PC-3 (cell line): ENCODE results near the gene TMEM38A. TPM values are rescaled to one million over a fixed set of nuclear protein-coding genes. Genes with fewer than 3 reads are reported as not detected.
A peak's percentile ranks its signal among the peaks of the same experiment; 100 is the strongest.

Experiments
- ATAC-seq: fragments of 200-7000 bp; cut with Tn5 transposase; 2 replicates; pipeline ENCODE4 v1.9.1; 2020; ENCODE audit warnings: mild to moderate bottlenecking, moderate library complexity
- BruUV-seq: library from RNA; stranded (reverse); fragments of 400-500 nt; replicated peaks from 2 replicates; lab custom pipeline; 2021; lab: Mats Ljungman, UMichigan
- CTCF ChIA-PET: fragments of 300-600 bp; sonication (Branson Sonifier 250); formaldehyde crosslinking; loops from one replicate; lab custom pipeline; 2022; ENCODE audit warnings: antibody characterized with exemption; lab: Charles Lee
- POLR2A ChIA-PET: fragments of 300-600 bp; sonication (Branson Sonifier 250); formaldehyde crosslinking; loops from one replicate; lab custom pipeline; 2022; ENCODE audit warnings: antibody characterized with exemption; ENCODE audit not compliant: unreplicated experiment; lab: Charles Lee
- DNase-seq: peaks from one replicate; pipeline ENCODE4 v3.0.0-alpha.2; 2015
- H2AFZ ChIP-seq: fragments of 300-600 bp; sonication (generic); 2 replicates; pipeline ENCODE4 v1.6.0; 2016; ENCODE audit warnings: antibody characterized with exemption, low read length
- H3F3A ChIP-seq: fragments of 300-600 bp; sonication (generic); one replicate; pipeline ENCODE4 v1.6.0; 2017; ENCODE audit warnings: antibody characterized with exemption, low read length, control low read depth, mild to moderate bottlenecking; ENCODE audit not compliant: unreplicated experiment
- H3K27ac ChIP-seq: fragments of 300-600 bp; sonication (generic); 2 replicates; pipeline ENCODE4 v1.5.1; 2016; ENCODE audit warnings: mild to moderate bottlenecking, low read length
- H3K27me3 ChIP-seq: fragments of 300-600 bp; sonication (generic); 2 replicates; pipeline ENCODE4 v1.6.1; 2016; ENCODE audit warnings: low read length, mixed read lengths
- H3K36me3 ChIP-seq: fragments of 300-600 bp; sonication (generic); 2 replicates; pipeline ENCODE4 v1.6.1; 2016; ENCODE audit warnings: low read depth, mixed run types, low read length, mixed read lengths
- H3K4me1 ChIP-seq: fragments of 300-600 bp; sonication (generic); 2 replicates; pipeline ENCODE4 v1.5.1; 2016; ENCODE audit warnings: low read length; ENCODE audit not compliant: insufficient read depth
- H3K4me2 ChIP-seq: fragments of 300-600 bp; sonication (generic); 2 replicates; pipeline ENCODE4 v1.6.0; 2016; ENCODE audit warnings: low read length
- H3K4me3 ChIP-seq: fragments of 300-600 bp; sonication (generic); 2 replicates; pipeline ENCODE4 v1.5.1; 2016; ENCODE audit warnings: mild to moderate bottlenecking, low read length, mixed read lengths
- H3K79me2 ChIP-seq: fragments of 300-600 bp; sonication (generic); 2 replicates; pipeline ENCODE4 v1.6.1; 2017; ENCODE audit warnings: low read length, mixed read lengths
- H3K9ac ChIP-seq: fragments of 300-600 bp; sonication (generic); 2 replicates; pipeline ENCODE4 v1.6.0; 2016; ENCODE audit warnings: mild to moderate bottlenecking, low read length
- H3K9me2 ChIP-seq: fragments of 300-600 bp; sonication (generic); replicated peaks from 2 replicates; pipeline ENCODE4 v1.6.1; 2016; ENCODE audit warnings: mixed run types, low read length, mixed read lengths
- H3K9me3 ChIP-seq: fragments of 300-600 bp; sonication (generic); 2 replicates; pipeline ENCODE4 v1.6.1; 2016; ENCODE audit warnings: low read length, mixed read lengths
- H4K20me1 ChIP-seq: fragments of 300-600 bp; sonication (generic); 2 replicates; pipeline ENCODE4 v1.6.1; 2016; ENCODE audit warnings: low read length, mixed read lengths
- EZH2 ChIP-seq: fragments of 300-600 bp; sonication (generic); IDR thresholded peaks from one replicate; pipeline ENCODE4 v1.6.1; 2017; ENCODE audit warnings: antibody characterized with exemption, mild to moderate bottlenecking, low read length; ENCODE audit not compliant: unreplicated experiment
- EZH2phosphoT487 ChIP-seq: fragments of 300-600 bp; sonication (generic); IDR thresholded peaks from 2 replicates; pipeline ENCODE4 v1.6.1; 2018; ENCODE audit warnings: mild to moderate bottlenecking, antibody characterized with exemption, low read length, borderline replicate concordance
- intact Hi-C: fragments of 100-400 bp; cut with micrococcal nuclease; formaldehyde crosslinking; loops from 2 replicates; pipeline ENCODE4 v1.9.0; 2023
- total RNA-seq: library from RNA; depleted of rRNA; stranded (reverse); fragments of >200 nt; gene quantifications from 2 replicates; pipeline ENCODE4 v1.2.3, GENCODE V29; 2014
- TF ChIP-seq, protein P1 (sequence below): fragments of 300-600 bp; sonication (generic); conservative IDR thresholded peaks from 2 replicates; pipeline ENCODE4 v1.5.1; 2017; ENCODE audit warnings: antibody characterized with exemption, low read depth, mild to moderate bottlenecking, low read length

TMEM38A gene
- total RNA-seq, 1 experiment from 2014 or later: 11.0 TPM

DNA sequence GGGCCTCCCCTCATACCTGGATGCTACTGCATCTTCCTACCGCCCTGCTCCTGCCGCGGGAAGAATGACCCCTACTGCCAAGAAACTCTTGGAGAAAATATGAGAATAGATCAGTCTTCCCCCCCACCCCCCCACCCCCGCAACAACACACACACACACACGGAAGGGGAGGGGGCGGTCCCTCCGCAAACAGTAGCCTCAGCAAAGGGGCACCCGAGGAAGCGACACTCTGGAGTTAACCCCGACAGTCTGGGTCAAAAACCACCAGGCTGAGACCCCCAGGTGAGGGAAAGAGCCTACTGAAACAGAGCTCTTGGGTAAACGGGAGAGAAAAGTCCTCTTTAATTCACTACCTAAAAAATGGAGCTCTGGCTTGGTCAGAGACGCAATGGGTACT lies 34.1 kb upstream of the TMEM38A start:
- H3K27ac ChIP-seq: no peak overlapping the region
- no peak overlapping the region for H2AFZ ChIP-seq
- peaks cover 29% of the 10 kb centered on the region for H3K36me3 ChIP-seq

DNA sequence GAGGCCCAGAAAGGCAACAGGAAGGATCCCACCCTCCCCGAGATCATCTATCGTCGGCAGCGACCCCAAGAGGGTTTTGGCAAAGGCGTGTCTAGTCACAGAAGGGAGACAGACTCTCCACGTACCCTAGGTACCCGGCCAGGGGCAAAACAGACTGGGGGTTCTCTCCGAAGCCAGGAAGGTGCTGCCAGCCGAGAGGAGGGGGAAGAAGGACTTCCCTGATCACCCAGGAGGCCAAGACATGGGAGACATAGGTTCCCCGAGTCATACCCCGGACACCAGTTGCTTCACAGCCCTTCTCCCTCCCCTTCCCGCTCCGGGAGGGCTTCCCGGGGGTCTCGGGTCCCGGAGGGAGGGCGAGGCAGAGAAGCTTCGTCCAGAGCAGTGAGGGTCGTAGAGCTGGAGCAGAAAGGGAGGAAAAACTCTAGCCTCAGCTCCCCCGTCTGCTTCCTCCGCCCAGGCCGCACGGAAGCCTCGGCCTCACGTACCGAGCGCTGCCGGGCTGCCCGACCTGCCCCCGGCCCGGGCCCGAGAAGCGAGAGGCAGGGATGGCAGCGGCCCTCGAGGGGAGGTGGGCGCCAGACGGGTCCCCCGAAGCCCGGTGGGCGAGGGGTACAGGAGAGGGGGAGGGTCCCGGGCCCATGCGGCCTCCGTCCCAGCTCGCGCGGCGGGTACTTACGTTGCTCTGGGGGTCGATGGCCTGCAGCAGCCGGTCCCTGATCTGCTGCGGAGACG lies 33.6 kb upstream of the TMEM38A start:
- H3K79me2 ChIP-seq: peaks cover 59% of the 10 kb centered on the region
- peaks cover 31% of the 10 kb centered on the region for H3K36me3 ChIP-seq
- peak overlapping the region; percentile 87 for H3K4me2 ChIP-seq
- no peaks in the 10 kb centered on the region for H3K9me3 ChIP-seq
- H3K9me2 ChIP-seq: no peaks in the 10 kb centered on the region
- ATAC-seq (no peak), DNase-seq (no peak)
- peak overlapping the region; percentile 98 for H3K9ac ChIP-seq
- BruUV-seq: no TSS peak
- H3F3A ChIP-seq: peaks cover 6% of the 10 kb centered on the region
- no peak overlapping the region for H3K27ac ChIP-seq
- H3K27me3 ChIP-seq: no peaks in the 10 kb centered on the region
- H2AFZ ChIP-seq: no peak overlapping the region
- peaks cover 51% of the 10 kb centered on the region for H4K20me1 ChIP-seq
- peaks cover 19% of the 10 kb centered on the region for H3K4me1 ChIP-seq
- CTCF ChIA-PET: interaction anchor here (0.6 kb wide), 2 partner anchors 13 to 32 kb away, joined by 3 read pairs; no protein-coding TSS in a partner anchor
- peak overlapping the region; percentile 92 for H3K4me3 ChIP-seq
- POLR2A ChIA-PET: no interaction called here
- TF ChIP-seq EZH2phosphoT487 (no peak), EZH2 (no peak)
- TF ChIP-seq, protein P1, sequence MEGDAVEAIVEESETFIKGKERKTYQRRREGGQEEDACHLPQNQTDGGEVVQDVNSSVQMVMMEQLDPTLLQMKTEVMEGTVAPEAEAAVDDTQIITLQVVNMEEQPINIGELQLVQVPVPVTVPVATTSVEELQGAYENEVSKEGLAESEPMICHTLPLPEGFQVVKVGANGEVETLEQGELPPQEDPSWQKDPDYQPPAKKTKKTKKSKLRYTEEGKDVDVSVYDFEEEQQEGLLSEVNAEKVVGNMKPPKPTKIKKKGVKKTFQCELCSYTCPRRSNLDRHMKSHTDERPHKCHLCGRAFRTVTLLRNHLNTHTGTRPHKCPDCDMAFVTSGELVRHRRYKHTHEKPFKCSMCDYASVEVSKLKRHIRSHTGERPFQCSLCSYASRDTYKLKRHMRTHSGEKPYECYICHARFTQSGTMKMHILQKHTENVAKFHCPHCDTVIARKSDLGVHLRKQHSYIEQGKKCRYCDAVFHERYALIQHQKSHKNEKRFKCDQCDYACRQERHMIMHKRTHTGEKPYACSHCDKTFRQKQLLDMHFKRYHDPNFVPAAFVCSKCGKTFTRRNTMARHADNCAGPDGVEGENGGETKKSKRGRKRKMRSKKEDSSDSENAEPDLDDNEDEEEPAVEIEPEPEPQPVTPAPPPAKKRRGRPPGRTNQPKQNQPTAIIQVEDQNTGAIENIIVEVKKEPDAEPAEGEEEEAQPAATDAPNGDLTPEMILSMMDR: no peak
- intact Hi-C loops: loop anchor here (5.0 kb wide), 1 partner anchor 55 kb away; the partner anchor contains the start of gene SLC35E1

More for the DNA sequence above, 34.1 kb upstream of the TMEM38A start:
- peaks cover 6% of the 10 kb centered on the region for H3F3A ChIP-seq
- H3K4me3 ChIP-seq: peak overlapping the region; percentile 92
- no TSS peak for BruUV-seq
- ATAC-seq (no peak), DNase-seq (no peak)
- no peaks in the 10 kb centered on the region for H3K27me3 ChIP-seq
- H3K9ac ChIP-seq: peak overlapping the region; percentile 98
- H3K79me2 ChIP-seq: peaks cover 65% of the 10 kb centered on the region
- H3K9me2 ChIP-seq: no peaks in the 10 kb centered on the region
- peak overlapping the region; percentile 87 for H3K4me2 ChIP-seq
- H3K4me1 ChIP-seq: peaks cover 19% of the 10 kb centered on the region
- H4K20me1 ChIP-seq: peaks cover 57% of the 10 kb centered on the region
- TF ChIP-seq EZH2phosphoT487 (no peak), EZH2 (no peak)
- TF ChIP-seq, protein P1: no peak
- ChIA-PET POLR2A (no interaction called here), CTCF (interaction anchor here (0.6 kb wide), 2 partner anchors 13 to 33 kb away, joined by 3 read pairs; no protein-coding TSS in a partner anchor)
- H3K9me3 ChIP-seq: no peaks in the 10 kb centered on the region
- intact Hi-C loops: loop anchor here (5.0 kb wide), 1 partner anchor 54 kb away; the partner anchor contains the start of gene SLC35E1

DNA sequence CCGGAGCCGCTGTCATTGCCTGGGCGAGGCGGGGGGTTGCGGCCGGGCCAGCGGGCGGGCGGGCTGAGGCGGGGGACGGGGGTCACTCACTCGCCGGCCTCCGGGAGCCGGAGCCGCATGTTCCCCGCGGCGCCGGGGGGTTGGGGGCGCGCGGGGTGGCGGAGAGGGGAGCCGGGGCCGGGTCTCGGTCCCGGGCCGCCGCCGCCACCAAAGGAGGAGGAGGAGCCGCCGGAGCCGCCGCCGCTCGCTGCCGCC lies 33.1 kb upstream of the TMEM38A start:
- ChIA-PET CTCF (no interaction called here), POLR2A (interaction anchor here (0.6 kb wide), 2 partner anchors 44 to 58 kb away, joined by 3 to 16 read pairs; no protein-coding TSS in a partner anchor)
- H3K9me2 ChIP-seq: no peaks in the 10 kb centered on the region
- H3K9ac ChIP-seq: peak overlapping the region; percentile 98
- H2AFZ ChIP-seq: no peak overlapping the region
- BruUV-seq: no TSS peak
- TF ChIP-seq, protein P1: no peak
- TF ChIP-seq EZH2phosphoT487 (no peak), EZH2 (no peak)
- peak overlapping the region; percentile 87 for H3K4me2 ChIP-seq
- intact Hi-C loops: loop anchor here (2.0 to 5.0 kb wide), 2 partner anchors 31 to 56 kb away; partner anchors contain the start of gene SLC35E1
- H3K4me3 ChIP-seq: peak overlapping the region; percentile 92
- H4K20me1 ChIP-seq: peaks cover 46% of the 10 kb centered on the region
- DNase-seq: no peak
- H3K79me2 ChIP-seq: peaks cover 54% of the 10 kb centered on the region
- H3K36me3 ChIP-seq: peaks cover 32% of the 10 kb centered on the region
- no peak overlapping the region for H3K27ac ChIP-seq
- peaks cover 6% of the 10 kb centered on the region for H3F3A ChIP-seq
- ATAC-seq: no peak
- H3K4me1 ChIP-seq: peaks cover 19% of the 10 kb centered on the region
- H3K27me3 ChIP-seq: no peaks in the 10 kb centered on the region
- H3K9me3 ChIP-seq: no peaks in the 10 kb centered on the region
